Hematopoietic multipotent progenitor cell treated with erythropoietin and hydrocortisone succinate and interleukin-3 and kit ligand, for 8 days (in vitro differentiated cells): ENCODE results near the gene MAGEC3.
"Not testable (repeated sequence)": the region's sequence is repeated elsewhere in the genome, so short reads cannot be mapped to it uniquely, and the experiment has no call there.

Experiments used
- DNase-seq: peaks from one replicate; pipeline ENCODE4 v3.0.0-alpha.2; 2015

The MAGEC3 gene, protein sequence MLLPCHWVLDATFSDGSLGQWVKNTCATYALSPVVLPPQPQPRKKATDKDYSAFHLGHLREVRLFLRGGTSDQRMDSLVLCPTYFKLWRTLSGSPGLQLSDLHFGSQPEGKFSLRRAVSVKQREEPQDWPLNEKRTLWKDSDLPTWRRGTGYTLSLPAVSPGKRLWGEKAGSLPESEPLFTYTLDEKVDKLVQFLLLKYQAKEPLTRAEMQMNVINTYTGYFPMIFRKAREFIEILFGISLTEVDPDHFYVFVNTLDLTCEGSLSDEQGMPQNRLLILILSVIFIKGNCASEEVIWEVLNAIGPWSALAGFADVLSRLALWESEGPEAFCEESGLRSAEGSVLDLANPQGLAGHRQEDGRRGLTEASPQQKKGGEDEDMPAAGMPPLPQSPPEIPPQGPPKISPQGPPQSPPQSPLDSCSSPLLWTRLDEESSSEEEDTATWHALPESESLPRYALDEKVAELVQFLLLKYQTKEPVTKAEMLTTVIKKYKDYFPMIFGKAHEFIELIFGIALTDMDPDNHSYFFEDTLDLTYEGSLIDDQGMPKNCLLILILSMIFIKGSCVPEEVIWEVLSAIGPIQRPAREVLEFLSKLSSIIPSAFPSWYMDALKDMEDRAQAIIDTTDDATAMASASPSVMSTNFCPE

DNA sequence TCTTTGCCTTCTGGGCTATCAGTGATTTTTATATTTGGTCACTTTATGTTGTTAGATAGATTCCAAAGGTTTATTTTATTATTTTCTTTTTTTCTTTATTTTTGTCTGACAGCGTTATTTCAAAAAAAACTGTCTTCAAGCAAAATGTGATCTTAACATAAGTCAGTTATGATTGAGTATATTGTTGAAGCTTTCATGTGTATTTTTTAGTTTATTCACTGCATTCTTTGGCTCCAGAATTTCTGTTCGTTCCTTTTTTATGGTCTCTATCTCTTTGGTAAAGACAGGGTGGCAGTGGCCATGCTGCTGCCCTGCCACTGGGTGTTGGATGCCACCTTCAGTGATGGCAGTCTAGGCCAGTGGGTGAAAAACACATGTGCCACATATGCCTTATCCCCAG lies at the start of gene MAGEC3:
Gene MAGEC3 (plus strand): TSS at position 301 of the 400 bp plus-strand sequence. CDS start 0 bp downstream, at position 301.
- no peak for DNase-seq

DNA sequence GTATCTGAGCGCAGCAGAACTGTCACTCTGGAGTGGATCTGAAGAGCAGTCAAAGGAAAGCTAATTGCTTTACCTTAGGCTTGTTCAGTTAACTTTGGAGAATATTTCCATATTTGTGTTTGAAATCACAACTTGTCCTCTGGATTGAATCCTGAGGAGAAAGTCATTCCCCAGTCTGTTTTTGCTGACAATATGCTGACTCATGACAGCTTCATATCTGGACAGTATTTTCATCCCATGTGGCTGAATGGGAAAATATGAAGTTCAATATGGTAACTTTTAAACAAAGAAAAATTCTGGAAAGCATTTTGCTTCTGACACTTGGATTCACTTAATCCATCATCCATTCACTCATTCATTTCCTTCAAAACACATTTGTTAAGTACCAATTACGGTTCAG lies 46.3 kb upstream of the MAGEC3 start:
- DNase-seq = no peak

DNA sequence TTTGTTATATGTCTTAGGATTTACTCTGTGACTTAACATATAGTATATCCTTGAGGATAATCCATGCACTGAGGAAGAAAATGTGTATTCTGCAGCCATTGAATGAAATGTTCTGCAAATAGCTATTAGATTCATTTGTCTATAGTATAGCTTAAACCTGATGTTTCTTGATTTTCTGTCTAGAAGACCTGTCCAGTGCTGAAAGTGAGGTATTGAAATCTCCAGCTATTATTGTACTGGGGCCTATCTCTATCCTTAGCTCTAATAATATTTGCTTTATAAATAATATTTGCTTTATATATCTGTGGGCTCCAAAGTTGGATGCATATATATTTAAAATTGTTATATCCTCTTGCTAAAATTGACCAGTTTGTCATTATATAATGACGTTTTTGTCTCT lies 26.7 kb upstream of the MAGEC3 start:
- DNase-seq = no peak

DNA sequence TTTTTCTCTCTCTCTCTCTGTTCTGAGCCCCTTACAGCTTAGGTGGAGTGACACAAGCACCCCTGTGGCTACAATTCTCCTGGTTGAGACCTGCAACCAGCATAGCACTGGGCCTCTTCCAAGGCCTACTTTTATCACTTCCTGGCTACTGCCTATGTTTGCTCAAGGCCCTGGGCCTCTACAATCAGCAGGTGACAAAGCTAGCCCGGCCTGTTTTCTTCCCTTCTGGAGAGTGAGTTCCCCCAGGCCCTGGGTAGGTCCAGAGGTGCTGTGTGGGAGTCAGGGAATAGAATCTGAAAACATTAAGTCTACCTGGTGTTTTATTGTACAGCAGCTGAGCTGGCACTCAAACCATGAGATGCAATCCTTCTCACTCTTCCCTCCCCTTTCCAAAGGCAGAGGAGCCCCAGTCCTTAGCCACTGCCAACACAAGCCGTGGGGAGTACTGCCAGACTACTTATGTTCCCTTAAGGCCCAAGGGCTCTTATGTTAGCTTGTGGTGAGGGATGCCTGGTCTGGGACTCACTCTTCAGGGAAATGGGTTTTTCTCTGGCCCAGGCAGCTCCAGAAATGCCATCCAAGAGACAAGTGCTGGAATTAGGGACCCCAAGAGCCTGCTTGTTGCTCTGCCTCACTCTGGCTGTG lies 23.8 kb upstream of the MAGEC3 start:
- DNase-seq = no peak

DNA sequence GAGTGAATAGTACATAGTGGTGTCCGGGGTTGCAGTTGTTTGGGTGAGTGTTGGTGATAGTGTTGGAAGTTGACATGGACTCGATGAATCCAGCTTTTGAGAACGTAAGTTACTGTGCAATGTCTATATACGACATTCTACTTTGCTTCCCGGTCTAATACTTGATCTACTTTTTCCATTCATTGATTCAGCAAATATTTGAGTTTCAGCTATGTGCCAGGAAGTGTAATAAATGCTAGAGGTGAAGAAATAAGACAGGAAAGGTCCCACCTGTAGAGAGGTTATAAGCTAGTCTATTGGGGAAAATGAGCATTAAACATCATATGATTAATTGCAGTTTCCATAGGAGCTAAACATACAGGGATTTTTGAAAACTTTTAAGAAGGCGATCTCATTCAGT lies 22.2 kb upstream of the MAGEC3 start:
- DNase-seq = no peak

DNA sequence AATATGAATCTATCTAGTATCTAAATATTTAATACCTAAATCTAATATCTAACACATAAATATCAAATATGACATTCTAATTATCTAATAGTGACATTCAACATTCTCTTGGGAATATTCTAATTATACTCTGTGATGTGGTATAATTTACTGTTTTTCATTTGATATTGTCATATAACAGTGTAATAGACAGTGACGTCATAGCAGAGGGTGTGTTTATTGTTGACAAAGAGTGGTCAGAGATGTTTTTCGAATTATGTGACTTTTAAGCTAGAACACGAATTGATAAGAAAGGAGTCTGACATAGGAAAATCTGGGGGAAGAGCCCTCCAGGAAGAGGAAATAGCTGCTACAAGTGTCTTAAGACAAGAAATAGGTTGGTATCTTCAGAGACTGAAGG lies 5.9 kb upstream of the MAGEC3 start:
- no peak for DNase-seq

DNA sequence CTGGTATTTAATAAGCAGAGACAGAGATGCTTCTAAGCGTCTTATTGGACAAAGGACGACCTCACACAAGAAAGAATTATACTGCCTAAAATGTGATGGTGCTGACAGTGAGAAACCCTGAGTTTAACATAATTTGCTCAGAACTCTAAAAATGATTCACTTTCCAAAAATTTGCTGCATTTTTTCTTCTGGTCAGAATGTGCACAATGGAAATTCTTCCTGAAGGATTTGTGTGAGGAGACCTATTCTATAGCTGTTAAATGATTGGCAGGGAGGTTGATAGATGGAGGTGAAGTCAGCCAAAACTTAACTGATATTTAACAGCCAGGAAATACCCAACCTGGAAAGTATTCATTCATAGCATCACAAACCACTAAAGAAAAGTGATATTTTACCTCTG lies 1.7 kb downstream of the MAGEC3 start:
- no peak for DNase-seq

DNA sequence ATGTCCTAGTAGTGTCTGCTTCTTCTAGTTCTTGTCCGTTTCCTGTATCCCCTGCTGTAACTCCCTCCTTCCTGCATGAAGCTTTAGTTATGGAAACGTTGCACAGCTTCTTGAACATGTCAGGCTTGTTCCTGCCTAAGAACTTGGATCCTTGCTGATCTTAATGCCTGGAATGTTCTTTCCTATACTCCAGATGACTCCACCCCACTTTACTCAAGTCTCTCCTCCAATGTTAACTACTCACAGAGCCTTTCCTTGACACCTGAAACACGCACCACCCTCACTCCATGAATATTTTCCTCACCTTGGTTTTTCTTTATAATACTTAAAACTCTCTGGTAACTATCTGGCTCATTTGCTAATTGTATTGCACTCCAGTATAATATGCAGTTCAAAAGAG lies 19.4 kb downstream of the MAGEC3 start:
- DNase-seq = no peak

DNA sequence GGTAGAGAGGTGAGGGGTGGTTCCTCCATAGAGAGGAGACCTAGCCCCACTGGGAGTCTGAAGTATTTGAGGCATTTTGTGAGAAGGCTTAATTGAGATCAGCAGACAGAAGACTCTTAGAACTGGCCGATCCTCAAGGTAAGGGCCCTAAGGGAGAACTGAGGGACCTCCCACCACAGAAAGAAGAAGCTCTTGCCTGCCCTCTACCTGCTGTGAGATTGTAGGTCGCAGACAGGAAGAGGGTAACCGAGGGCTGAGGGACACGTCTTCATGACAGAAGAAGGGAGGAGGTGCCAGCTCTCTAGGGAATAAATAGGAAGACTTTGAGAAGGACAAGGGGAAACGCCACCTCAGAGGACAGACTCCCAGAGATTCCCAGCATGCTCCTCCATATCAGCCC lies 41.5 kb downstream of the MAGEC3 start:
- no peak for DNase-seq

DNA sequence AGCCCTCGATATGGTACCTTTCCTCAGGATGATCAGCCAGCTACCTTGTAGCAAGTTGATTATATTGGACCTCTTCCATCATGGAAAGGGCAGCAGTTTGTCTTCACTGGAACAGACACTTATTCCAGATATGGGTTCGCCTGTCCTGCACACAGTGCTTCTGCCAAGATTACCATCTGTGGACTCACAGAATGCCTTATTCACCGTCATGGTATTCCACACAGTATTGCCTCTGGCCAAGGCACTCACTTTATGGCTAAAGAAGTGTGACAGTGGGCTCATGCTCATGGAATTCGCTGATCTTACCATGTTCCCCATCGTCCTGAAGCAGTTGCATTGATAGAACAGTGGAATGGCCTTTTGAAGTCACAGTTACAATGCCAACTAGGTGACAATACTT lies 50.7 kb downstream of the MAGEC3 start:
- DNase-seq = not testable (repeated sequence)

DNA sequence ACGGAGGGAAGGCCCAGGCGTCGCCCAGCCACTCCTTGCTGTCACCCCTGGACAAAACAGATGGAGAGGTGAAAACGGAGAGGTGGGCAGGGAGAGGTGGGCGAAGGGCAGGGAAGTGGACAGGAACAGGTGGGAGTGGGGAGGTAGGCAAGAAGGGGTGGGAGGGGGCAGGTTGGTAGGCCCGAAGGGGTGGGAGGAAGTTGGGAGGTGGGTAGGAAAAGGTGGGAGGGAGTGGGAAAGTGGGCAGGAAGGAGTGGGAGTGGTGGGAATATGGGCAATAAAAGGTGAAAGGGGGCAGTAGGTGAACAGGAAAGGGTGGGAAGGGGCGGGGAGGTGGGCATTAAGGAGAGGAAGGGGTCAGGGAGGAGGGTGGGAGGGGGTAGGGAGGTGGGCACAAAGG lies 56.6 kb downstream of the MAGEC3 start:
- DNase-seq = no peak

DNA sequence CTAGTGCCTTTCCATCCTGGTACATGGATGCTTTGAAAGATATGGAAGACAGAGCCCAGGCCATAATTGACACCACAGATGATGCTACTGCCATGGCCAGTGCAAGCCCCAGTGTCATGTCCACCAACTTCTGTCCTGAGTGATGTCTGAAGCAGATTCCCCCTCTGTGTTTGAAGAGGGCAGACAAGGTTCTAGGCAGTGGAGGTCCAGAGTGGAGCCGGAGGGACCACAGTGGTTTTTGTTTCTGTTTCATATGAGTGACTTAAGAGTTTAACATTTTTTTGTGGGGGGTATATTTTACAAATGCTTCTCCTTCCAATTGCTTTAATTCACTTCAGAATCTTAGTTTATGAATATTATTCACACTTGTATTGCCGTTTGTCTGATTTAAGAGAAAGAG lies 59.6 kb downstream of the MAGEC3 start:
- DNase-seq = no peak

DNA sequence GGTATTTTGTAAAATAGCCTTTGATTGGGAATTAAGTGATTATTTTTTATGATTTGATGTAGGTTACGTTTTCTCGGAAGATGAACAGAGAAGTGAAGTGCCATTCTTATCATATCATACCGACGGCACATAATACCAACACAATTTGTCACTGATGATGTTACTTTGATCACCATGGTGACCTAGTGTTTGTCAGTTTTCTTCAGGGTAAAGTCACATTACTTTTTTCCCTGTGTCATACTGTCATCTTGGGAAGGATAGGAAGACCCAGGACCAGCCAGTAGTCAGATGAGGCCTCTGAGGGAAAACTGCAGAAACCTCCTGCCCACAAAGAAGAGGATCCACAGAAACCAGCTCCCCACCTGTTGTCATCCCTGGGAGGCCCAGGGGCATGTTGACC lies 64.2 kb downstream of the MAGEC3 start:
- DNase-seq = no peak

DNA sequence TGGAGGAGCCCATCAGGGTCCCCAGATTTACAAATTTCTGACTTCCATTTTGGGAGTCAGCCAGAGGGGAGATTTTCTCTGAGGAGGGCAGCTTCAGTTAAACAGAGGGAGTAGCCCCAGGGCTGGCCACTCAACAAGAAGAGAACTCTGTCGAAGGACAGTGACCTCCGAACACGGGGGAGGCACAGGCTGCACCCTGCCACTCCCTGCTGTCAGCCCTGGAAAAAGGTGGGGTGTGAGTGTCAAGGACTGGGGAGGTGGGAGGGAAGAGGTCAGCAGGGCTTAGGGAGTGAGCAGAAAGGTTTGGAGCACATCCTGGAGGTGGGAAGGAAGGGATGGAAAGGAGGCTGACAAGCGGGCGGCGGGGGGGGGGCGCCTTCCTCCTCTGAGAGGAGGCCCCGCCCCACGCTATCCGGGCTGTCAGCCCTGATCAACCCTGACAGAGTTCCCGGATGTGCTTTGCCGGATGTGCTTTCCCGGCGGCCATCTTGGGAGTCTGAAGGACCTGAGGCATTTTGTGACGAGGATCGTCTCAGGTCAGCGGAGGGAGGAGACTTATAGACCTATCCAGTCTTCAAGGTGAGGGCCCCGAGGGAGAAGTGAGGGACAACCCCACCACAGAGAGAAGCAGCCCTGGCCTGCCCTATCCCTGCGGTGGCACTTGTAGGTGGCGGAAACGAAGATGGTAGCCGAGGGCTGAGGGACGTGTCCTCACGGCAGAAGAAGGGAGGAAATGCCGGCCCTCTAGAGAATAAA lies 65.5 kb downstream of the MAGEC3 start, which contains the start of gene MAGEC1:
Gene MAGEC1 (plus strand): TSS at position 495 of the 756 bp plus-strand sequence. CDS start 1,179 bp downstream, outside the sequence.
- DNase-seq = no peak

DNA sequence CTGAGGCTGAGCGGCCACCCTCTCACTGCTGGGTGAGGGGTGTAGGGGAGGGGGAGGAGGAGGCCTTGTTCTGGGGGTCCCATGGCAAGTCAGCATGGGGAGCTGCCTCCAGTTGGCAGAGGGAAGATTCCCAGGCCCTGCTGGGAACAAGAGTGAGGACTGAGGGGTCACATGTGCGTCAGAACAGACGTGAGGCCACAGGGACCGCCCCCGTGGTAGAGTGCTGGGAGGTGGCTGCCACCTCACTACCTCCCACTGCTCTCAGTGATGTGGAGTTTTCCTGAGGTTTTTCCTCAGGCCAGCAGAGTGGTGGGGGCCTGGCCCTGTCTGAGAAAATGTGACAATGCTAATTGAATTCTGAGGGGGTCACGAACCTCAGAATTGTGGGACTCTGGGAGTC lies 66.1 kb downstream of the MAGEC3 start:
- no peak for DNase-seq

DNA sequence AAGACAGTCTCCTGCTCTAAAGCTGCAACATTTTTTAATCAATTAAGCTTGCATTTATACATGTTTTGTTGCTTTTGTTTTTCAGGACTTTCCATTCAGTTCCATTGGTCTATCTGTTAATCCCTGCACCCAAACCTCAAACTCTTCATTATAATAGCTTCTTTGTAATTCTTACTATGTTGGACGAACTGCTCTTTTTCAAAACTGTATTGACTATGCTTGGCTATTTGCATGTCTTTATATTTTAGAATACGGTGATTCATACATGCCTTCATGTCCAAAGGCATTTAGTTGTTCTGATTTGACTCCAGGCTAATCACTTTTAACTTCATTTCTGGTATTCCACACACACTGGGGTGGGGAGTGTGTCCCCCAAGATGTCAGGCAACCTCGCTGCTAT lies 79.7 kb downstream of the MAGEC3 start:
- no peak for DNase-seq

DNA sequence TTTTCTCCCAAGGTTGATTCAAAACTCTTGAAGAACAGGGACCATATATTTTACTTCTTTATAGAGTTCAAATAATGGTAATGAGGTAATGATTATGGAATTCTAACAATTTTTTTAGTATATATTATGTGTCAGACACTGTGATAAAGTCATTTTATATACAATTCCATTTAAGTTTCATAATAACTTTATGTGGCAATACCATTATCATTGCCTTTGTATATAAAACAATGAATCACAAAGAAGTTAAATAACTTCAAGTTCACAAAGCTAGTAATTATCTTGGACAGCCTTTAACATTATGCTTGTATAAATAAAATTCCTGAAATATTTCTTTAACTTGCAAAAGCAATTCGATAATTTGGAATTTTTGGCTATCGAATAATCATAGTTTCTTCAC lies 86.2 kb downstream of the MAGEC3 start:
- DNase-seq = no peak

DNA sequence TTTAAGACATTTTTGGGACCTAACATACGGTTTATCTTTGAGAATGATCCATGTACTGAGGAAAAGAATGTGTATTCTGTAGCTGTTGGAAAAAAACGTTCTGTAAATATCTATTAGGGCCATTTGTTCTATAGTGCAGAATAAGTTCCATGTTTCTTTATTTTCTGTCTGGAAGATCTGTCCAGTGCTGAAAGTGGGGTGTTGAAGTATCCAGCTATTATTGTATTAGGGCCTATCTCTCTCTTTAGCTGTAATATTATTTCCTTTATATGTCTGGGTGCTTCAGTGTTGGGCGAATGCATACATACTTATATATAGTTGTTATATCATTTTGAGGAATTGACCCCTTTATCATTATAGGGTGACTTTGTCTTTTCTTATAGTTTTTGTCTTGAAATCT lies 90.3 kb downstream of the MAGEC3 start:
- no peak for DNase-seq

DNA sequence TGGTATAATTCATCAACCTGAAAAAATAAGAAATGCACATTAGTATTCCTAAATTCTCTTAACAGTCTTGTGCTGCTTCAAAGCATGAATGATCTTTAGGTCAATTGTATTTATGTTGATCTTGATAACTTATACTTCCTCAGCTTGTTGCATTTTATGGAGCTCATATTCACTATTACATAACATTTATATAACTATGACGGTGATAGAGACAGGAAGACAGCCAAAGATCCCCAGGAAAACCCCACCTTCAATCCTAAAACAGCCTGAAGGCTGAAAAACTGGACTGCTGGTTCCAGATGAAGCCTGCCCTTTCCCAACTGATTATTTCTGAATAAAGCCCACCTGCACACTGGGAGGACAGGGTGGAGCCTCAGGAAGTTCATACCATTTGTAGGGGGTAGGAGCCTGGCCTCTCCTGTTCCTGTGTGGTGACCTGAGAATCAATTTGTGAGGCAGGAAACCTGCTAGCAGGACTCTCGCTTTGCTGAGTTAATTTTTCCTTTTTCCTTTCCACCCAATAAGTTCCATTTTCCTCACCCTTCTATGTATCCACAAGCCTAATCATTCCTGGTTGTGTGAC lies 96.0 kb downstream of the MAGEC3 start:
- DNase-seq = no peak

DNA sequence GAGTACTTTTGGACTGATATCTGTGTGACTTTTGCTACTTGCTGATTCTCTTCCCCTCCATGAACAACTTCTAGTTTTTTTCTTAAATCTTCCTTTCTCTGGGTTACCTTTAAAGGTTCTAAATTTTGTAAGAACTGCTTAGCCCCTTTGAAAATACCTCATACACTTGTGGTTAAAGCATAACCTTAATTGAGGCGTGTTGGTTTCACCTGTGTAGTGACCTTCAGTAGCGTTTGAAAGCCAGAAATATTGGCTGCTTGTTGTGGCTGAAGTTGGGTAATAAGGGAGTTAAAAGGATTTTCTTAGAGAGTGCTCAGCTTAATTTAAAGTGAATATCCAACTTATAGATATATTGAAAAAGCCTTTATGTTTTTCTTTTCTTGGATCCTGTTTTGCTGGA lies 97.5 kb downstream of the MAGEC3 start:
- DNase-seq = no peak

DNA sequence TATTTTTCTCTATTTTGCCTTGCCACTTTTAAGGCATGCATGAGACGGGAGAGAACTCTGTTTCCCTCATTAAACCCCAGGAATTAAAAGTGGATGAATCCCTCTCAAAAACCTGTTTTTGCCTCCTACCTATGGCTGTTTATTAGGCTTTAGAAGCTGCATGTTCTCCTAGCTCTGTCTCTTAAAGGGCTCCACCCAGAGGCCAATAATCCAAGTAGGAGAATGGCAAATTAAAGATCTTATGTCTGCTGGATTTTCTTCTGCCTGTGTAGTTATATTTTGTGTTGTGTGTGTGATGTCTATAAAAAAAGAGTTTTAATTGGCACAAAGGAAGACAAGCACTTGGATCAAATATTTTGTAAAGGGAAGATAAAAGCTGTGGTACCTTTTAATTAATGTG lies 98.0 kb downstream of the MAGEC3 start:
- DNase-seq = no peak

DNA sequence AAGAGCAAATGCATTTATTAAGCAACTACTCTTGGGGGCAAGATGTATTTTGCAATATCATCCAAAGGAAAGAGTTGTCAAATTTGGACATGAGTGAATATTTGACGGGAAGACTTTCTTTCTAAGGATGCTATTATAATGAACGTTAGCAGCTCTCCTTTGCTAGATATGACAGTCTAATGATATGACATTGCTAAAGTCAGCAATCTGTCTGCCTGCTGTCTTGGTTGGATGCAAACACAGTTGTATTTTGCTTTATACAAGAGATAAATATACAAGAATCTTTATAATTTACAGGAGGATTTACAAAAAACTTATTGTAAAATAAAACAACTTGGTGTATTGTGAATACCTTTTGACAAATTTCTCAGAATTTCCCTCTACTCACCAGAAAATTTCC lies 103.1 kb downstream of the MAGEC3 start:
- no peak for DNase-seq

DNA sequence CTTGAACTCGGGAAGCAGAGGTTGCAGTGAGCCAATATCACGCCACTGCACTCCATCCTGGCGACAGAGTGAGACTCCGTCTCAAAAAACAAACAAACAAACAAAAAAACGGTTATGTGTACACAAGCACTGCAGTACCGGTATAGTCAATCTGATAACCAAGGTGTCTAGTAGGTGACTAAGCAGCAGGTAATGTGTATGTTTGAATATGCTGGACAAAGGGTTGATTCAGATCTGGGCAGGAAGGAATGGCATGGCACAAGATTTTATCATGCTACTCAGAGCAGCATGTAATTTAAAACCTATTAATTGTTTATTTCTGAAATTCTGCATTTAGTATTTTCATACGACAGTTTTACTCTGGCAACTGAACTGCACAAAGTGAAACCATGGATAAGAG lies 107.3 kb downstream of the MAGEC3 start:
- DNase-seq = no peak
